Thyroid gland (tissue), 4 donors: Measurements from ENCODE around the gene FCHSD2. TPM values are rescaled to one million over a fixed set of nuclear protein-coding genes. Genes with fewer than 3 reads are reported as not detected.

Experiments
- DNase-seq, 2 donors: peaks; one replicate each; pipeline ENCODE4 v3.0.0-alpha.2; 2019
- H3K27ac ChIP-seq, 3 donors: fragments of 200-600 bp; sonication (generic); 1 replicate in 2 of 3; 2 replicates in 1 of 3; pipeline ENCODE4 v1.5.1; 2016 to 2019; ENCODE audit warnings: mild to moderate bottlenecking in 1 of 3, moderate library complexity in 1 of 3
- H3K27me3 ChIP-seq: fragments of 200-600 bp; sonication (generic); one replicate; pipeline ENCODE4 v1.5.1; 2019
- H3K36me3 ChIP-seq, 2 donors: fragments of 200-600 bp; sonication (generic); one replicate each; pipeline ENCODE4 v1.5.1; 2016 to 2019
- H3K4me1 ChIP-seq, 2 donors: fragments of 200-600 bp; sonication (generic); one replicate each; pipeline ENCODE4 v1.5.1; 2017 to 2019
- H3K4me3 ChIP-seq, 3 donors: fragments of 200-600 bp; sonication (generic); replicated peaks in 1 of 3; 1 replicate in 2 of 3; 2 replicates in 1 of 3; pipeline ENCODE4 v1.5.1; 2016; ENCODE audit warnings: mild to moderate bottlenecking in 1 of 3
- H3K9me3 ChIP-seq: fragments of 200-600 bp; sonication (generic); one replicate; pipeline ENCODE4 v1.5.1; 2017
- POLR2A ChIP-seq, 2 donors: fragments of 450-650 bp; IDR thresholded peaks; one replicate each; pipeline ENCODE4 v1.6.1; 2017; ENCODE audit warnings: antibody characterized with exemption in 2 of 2, mild to moderate bottlenecking in 2 of 2, moderate library complexity in 1 of 2
- WGBS, 2 donors: methylation state at CpG; one replicate each; pipeline ENCODE4 v1.1.5; 2017; 5-methylcytosine and 5-hydroxymethylcytosine counted together
- intact Hi-C: fragments of 100-400 bp; cut with DNase I; formaldehyde crosslinking; loops from one replicate; pipeline ENCODE4 v1.15.1; 2023
- total RNA-seq, 4 donors: library from RNA; depleted of rRNA; stranded (reverse); fragments of >200 nt; gene quantifications; one replicate each; pipeline ENCODE4 v1.2.3, GENCODE V29; 2016
- TF ChIP-seq, protein P1 (sequence below), 6 experiments: fragments of 200-600 bp in 3 of 6; fragments of 450-650 bp in 3 of 6; sonication (generic) in 3 of 6; IDR thresholded peaks; one replicate each; pipeline ENCODE4 v1.5.1; 2016 to 2019; ENCODE audit warnings: antibody characterized with exemption in 6 of 6, mild to moderate bottlenecking in 2 of 6, inconsistent platforms in 1 of 6, moderate library complexity in 1 of 6

FCHSD2 gene
- total RNA-seq, 4 donors from 2014 or later, result 13.5 to 21.7 (median 16.9) TPM

DNA sequence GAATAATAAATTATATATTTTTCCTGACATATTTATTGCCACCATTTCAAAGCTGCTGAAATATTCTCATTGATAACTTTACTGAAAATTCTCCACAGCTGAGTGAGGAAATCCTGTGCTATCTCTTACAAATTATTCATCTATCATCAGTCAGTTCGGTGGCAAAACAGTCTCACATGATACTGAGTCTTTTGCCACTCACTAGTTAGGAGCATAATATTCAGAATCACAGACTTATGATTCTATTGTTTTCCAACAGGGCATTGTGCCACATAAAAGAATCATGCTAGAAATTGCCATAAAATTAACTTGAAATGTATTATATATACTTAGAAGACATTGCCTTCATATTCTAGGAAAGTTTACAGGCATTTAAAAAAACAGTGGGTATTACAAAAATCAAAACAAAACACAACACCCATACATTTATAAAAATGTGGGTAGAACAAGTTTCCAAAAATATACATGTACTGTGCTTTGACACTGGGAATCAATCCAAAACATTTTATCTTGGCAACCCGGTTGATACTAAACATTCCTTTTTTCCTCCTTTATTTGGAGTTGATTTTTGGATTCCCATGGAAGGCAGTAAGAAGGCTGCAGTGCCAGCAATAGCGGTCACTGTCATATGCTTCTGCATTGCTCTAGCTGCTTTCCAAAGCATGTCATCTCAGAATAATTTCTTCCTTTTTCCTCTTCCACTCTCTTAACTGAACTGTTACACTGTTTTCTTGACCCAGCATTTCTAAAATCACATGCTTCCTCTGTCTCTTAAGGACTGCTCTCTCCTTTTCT, 285.4 kb downstream of the FCHSD2 start:
- Histone ChIP-seq H3K4me3 (no peak overlapping the region), H3K27ac (peak overlapping the region in 1 of 3 donors; percentile 7), H3K9me3 (no peaks in the 10 kb centered on the region), H3K4me1 (peaks cover 8 to 9% of the 10 kb centered on the region in 2 donors), H3K27me3 (no peaks in the 10 kb centered on the region), H3K36me3 (no peaks in the 10 kb centered on the region)
- TF ChIP-seq, protein P1, sequence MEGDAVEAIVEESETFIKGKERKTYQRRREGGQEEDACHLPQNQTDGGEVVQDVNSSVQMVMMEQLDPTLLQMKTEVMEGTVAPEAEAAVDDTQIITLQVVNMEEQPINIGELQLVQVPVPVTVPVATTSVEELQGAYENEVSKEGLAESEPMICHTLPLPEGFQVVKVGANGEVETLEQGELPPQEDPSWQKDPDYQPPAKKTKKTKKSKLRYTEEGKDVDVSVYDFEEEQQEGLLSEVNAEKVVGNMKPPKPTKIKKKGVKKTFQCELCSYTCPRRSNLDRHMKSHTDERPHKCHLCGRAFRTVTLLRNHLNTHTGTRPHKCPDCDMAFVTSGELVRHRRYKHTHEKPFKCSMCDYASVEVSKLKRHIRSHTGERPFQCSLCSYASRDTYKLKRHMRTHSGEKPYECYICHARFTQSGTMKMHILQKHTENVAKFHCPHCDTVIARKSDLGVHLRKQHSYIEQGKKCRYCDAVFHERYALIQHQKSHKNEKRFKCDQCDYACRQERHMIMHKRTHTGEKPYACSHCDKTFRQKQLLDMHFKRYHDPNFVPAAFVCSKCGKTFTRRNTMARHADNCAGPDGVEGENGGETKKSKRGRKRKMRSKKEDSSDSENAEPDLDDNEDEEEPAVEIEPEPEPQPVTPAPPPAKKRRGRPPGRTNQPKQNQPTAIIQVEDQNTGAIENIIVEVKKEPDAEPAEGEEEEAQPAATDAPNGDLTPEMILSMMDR (IDR thresholded peaks at IDR 0.05), result peak in 1 of 6 experiments; percentile 7
- TF ChIP-seq POLR2A (IDR thresholded peaks at IDR 0.05), result no peak
- DNase-seq, result no peak
- intact Hi-C loops, result no loop called here
- 32 to 33% methylated on average over 3 of the region's 3 CpGs for WGBS, 2 donors

DNA sequence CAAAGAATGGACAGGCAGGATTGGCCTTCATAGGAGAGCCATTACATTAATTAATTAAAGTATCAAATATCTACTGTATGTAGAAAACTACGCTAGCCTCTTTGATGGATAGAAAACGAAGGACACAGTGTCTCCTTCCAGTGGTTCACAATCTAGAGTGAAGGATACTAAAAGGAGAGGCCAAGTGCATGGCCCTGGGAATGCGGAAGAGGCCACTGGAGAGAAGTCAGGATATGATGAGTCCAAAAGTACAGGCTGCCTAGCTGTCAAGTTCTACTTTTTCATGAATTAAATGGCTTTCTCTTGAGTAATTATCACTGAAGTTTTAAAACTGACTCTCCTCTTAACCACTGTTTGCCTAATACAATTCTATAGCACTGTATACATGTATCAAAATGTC, 286.1 kb downstream of the FCHSD2 start:
- intact Hi-C loops, result no loop called here
- Histone ChIP-seq H3K27ac (peak overlapping the region in 1 of 3 donors; percentile 7), H3K9me3 (no peaks in the 10 kb centered on the region), H3K36me3 (no peaks in the 10 kb centered on the region), H3K4me3 (no peak overlapping the region), H3K27me3 (no peaks in the 10 kb centered on the region), H3K4me1 (peaks cover 8 to 9% of the 10 kb centered on the region in 2 donors)
- 75 to 83% methylated on average over 3 of the region's 3 CpGs for WGBS, 2 donors
- no peak for DNase-seq
- TF ChIP-seq POLR2A (IDR thresholded peaks at IDR 0.05), result no peak

DNA sequence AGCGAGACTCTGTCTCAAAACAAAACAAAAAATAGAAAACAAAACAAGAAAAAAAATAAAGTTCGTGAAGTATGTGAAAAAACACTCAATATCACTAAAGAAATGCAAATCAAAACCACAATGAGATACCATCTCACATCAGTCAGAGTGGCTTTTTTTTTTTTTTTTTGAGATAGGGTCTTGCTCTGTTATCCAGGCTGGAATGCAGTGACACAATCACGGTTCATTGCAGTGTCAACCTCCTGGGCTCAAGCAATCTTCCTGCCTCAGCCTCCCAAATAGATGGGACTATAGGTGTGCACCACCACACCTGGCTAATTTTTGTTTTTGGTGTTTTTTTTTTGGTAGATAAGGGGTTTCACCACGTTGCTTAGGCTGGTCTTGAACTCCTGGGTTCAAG, 290.4 kb downstream of the FCHSD2 start:
- no peak overlapping the region for H3K4me3 ChIP-seq
- no peaks in the 10 kb centered on the region for H3K36me3 ChIP-seq
- TF ChIP-seq, protein P1 (IDR thresholded peaks at IDR 0.05), result no peak
- no peak for TF ChIP-seq POLR2A (IDR thresholded peaks at IDR 0.05)
- DNase-seq, result no peak
- peaks cover 3 to 4% of the 10 kb centered on the region in 2 donors for H3K4me1 ChIP-seq
- no peak overlapping the region for H3K27ac ChIP-seq
- H3K9me3 ChIP-seq, result no peaks in the 10 kb centered on the region
- intact Hi-C loops, result no loop called here
- no peaks in the 10 kb centered on the region for H3K27me3 ChIP-seq
- WGBS, 2 donors, result 89 to 92% methylated on average over 4 of the region's 4 CpGs

DNA sequence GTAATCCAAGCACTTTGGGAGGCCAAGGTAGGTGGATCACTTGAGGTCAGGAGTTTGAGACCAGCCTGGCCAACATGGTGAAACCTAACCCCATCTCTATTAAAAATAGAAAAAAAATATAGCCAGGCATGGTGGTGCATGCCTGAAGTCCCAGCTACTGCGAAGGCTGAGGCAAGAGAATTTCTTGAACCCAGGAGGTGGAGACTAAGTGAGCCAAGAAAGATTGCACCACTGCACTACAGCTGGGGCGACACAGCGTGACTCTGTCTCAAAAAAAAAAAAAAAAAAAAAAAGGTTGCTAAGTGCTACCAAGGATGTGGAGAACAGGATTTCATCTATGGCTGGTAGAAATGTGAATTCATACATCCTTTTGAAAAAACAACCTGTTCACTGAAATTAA, 291.3 kb downstream of the FCHSD2 start:
- TF ChIP-seq POLR2A (IDR thresholded peaks at IDR 0.05), result no peak
- TF ChIP-seq, protein P1 (IDR thresholded peaks at IDR 0.05), result no peak
- Histone ChIP-seq H3K27me3 (no peaks in the 10 kb centered on the region), H3K36me3 (no peaks in the 10 kb centered on the region), H3K4me3 (no peak overlapping the region), H3K9me3 (no peaks in the 10 kb centered on the region), H3K4me1 (no peaks in the 10 kb centered on the region), H3K27ac (no peak overlapping the region)
- 93 to 100% methylated on average over 3 of the region's 3 CpGs for WGBS, 2 donors
- intact Hi-C loops, result no loop called here
- no peak for DNase-seq

DNA sequence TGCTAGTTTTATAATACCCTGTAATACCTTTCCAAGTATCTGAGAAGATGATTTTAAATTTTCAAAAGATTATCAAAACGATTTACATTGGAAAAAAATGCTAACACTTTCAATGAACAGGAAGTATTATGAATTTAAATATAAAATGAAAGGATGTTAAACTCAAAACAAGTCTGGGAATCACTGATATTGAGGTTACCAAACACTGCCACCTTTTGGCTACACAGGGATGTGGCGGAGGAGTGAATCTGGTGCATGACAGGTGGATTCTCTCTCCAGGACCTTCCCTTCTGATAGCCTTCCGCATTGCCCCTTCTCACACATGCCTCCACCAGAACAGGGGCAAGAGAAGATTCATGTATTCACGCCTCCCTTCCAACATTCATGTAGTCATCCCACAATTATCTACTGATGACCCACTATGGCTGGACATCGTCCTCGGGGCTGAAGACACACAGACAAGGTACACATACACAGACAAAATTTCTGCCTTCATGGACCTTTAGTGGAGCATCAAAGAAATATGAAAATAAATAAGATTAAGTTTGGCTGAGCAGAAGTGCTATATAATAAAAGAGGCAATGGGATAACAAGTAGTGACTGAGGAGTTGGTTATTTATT, 293.2 kb downstream of the FCHSD2 start:
- H3K4me1 ChIP-seq, result no peaks in the 10 kb centered on the region
- no peaks in the 10 kb centered on the region for H3K9me3 ChIP-seq
- intact Hi-C loops, result no loop called here
- H3K4me3 ChIP-seq, result no peak overlapping the region
- no peaks in the 10 kb centered on the region for H3K27me3 ChIP-seq
- no peak overlapping the region for H3K27ac ChIP-seq
- 76 to 79% methylated on average over 6 of the region's 6 CpGs for WGBS, 2 donors
- peak in 1 of 2 donors; percentile 28 for DNase-seq
- no peak for TF ChIP-seq POLR2A (IDR thresholded peaks at IDR 0.05)
- TF ChIP-seq, protein P1 (IDR thresholded peaks at IDR 0.05), result peak in 4 of 6 experiments; percentile 32 to 65 (median 39)
- no peaks in the 10 kb centered on the region for H3K36me3 ChIP-seq
